Fibroblast of villous mesenchyme (primary cell): ENCODE results near the gene NFASC. TPM values are rescaled to one million over a fixed set of nuclear protein-coding genes. Genes with fewer than 3 reads are reported as not detected.

Source experiments
- DNase-seq: peaks from one replicate; pipeline ENCODE4 v3.0.0-alpha.2; 2010; ENCODE audit warnings: low read depth
- H3K4me3 ChIP-seq: 2 replicates; pipeline ENCODE4 v1.5.1; 2011; ENCODE audit warnings: low read depth, mild to moderate bottlenecking, low read length
- total RNA-seq: library from RNA; depleted of rRNA; stranded (reverse); fragments of >200 nt; gene quantifications from 2 replicates; pipeline ENCODE4 v1.2.3, GENCODE V29; 2012
- TF ChIP-seq, protein P1 (sequence below): IDR thresholded peaks from 2 replicates; pipeline ENCODE4 v1.5.1; 2012; ENCODE audit warnings: low read depth, mild to moderate bottlenecking, low read length; ENCODE audit not compliant: insufficient read depth

Gene NFASC
- total RNA-seq: 1.7 and 1.9 TPM in 2 replicates

DNA sequence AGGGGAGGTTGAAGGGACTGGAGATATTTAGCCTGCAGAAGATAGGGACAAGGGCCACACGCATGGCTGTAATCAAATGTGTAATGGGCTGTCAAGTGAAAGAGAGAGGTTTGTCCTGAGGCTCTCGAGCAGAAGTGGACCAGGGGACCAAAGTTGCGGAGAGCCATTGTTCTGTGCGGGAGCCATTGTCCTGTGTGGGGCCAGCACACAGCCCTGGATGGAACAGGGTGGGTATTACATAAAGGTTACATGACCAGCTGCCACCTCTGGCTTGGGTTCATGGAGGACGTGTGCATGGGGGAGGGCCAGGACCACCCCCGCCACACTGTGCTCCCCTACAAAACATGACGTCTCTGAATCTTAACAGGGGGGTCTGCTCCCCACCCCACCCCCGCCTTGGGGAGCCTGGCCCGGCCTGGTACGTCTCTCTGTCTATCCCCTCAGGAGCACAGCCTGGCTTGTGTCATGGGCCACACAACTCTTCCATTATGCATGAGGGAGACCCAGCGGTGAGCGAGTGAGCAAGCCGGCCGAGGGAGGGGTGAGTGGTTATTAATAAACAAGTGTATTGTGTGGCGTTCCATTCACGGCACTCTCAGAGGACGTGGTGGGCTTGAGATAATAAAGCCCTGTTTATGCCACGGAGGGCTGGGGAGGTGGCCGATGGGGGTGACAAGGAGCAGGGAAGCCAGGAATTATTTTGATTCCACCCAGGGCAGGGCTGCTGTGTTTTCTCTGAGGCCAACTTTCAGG, at the start of gene NFASC:
Gene NFASC (plus strand): TSS at position 703 of the 753 bp plus-strand sequence. CDS start 73,454 bp downstream, outside the sequence.
- TF ChIP-seq, protein P1, sequence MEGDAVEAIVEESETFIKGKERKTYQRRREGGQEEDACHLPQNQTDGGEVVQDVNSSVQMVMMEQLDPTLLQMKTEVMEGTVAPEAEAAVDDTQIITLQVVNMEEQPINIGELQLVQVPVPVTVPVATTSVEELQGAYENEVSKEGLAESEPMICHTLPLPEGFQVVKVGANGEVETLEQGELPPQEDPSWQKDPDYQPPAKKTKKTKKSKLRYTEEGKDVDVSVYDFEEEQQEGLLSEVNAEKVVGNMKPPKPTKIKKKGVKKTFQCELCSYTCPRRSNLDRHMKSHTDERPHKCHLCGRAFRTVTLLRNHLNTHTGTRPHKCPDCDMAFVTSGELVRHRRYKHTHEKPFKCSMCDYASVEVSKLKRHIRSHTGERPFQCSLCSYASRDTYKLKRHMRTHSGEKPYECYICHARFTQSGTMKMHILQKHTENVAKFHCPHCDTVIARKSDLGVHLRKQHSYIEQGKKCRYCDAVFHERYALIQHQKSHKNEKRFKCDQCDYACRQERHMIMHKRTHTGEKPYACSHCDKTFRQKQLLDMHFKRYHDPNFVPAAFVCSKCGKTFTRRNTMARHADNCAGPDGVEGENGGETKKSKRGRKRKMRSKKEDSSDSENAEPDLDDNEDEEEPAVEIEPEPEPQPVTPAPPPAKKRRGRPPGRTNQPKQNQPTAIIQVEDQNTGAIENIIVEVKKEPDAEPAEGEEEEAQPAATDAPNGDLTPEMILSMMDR: no peak
- H3K4me3 ChIP-seq: no peak within 1 kb of the TSS
- DNase-seq: no peak

DNA sequence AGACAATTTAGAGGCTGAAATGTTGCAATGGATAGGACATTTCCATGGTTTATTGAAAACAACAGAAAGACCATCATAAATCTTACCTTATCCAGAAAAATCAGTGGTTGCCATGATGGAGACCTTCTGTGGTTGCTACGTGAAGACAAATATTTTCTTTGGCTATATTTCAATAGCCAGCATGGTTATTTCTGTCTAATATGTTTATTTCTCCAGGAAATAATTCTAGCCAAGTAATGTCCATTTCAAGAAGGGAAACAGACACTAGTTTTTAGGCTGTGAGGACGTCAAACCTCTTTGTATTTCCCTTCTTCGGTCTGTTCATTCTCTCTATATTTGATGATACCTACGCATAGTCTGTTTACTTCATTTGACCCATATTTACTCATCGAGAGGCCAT, 49.2 kb upstream of the NFASC start:
- no peak for DNase-seq
- H3K4me3 ChIP-seq: no peak overlapping the region
- TF ChIP-seq, protein P1: no peak

DNA sequence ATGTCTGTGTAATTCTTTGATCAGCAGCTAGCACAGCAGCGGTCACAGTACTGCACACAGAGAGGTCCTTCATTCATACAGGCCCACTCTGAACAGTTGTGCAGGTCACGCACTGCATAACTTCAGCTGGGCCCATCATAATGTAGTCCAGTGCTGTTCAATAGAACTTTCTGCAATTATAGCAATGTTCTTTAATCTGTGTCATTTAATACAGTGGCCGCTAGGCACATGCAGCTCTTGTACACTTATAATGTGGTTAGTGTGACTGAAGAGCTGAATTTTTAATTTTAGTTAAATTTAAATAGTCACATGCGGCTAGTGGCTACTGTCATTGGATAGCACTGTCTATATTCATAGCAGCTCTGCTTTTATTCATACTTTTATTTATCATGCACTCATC, 48.7 kb upstream of the NFASC start:
- H3K4me3 ChIP-seq: no peak overlapping the region
- no peak for DNase-seq
- TF ChIP-seq, protein P1: no peak

DNA sequence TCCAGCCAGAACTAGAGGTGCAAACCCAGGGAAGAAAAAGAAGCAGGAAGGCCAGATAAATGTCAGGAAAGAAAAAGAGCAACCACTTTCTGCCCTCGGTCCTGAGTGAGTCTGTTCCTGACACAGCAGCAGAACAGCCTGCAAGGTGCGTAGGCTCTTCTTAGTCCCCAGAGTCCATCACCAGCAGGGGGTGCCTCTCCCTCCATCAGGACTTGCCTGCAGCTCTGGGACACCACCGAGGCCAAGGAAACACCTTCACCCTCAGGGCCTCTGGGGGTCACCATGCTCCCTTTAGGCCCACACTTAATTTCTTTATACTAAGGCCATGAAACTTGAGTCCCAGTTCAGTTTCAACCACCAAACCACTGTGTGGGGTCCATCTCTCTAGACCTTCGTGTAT, 43.7 kb upstream of the NFASC start:
- H3K4me3 ChIP-seq: no peak overlapping the region
- TF ChIP-seq, protein P1: peak; percentile 12

DNA sequence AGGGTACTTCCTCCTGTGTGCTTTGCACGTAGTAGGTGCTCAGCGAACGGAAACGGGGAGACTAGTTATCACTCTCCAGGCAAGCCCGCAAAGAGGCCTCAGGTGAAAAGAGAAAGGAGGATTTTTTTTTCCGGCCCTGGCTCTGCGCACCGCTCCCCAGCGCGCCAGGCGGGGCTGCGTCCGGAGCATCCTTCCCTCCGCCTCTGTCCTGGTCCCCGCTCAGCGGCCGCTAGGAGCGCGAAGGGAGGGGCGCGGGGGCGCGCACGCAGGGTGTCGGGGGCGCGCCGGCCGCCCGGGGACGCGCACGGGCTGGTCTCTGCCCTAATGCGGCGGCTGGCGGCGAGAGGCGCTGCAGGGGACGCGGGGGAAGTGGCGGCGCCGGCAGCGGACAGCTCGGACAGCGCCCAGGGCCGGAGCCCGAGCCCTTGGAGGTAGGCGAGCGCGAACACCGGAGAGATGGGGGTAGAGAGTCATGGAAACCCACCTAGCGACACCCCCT, 42.3 kb upstream of the NFASC start:
- H3K4me3 ChIP-seq: no peak overlapping the region
- peak; percentile 12 for DNase-seq
- TF ChIP-seq, protein P1: no peak

More for the DNA sequence above, 43.7 kb upstream of the NFASC start:
- no peak for DNase-seq

DNA sequence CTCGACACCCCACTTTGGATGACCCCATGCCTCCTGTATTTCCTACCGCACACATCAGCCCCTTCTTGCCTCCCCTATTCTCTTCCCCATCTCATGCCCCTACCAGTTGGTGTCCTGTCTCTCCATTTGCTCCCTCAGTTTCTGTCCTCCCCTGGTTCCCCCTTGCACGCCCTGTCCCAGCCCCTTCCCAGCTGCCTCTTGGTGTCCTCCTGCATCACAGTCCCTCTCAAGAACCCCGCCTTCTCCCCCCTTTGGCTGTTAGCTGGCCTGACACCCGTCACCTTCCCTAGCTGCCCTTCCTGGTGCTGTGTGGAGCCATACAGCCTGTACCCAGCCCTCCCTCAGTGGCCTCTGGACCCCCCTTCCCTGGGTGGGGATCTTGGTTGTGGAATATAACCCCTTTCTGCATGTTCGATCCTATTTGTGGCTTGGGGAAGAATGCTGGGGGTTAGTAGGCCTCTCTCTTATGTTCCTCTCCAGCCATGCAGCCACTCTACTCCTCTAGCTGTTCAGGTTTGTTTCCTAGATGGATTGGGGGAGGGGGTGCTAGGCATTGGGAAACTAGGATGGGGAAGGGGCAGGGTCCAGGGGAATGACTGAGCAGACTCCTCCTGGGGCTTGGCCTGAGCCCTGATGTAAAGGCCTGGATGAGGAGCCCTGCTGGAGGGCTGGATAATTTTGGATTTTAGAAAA, 41.4 kb upstream of the NFASC start:
- DNase-seq: no peak

More for the DNA sequence above, 41.4 kb upstream of the NFASC start:
- TF ChIP-seq, protein P1: no peak
- no peak overlapping the region for H3K4me3 ChIP-seq
